ENCODE data around the gene ANXA1.

ANXA1 gene

DNA sequence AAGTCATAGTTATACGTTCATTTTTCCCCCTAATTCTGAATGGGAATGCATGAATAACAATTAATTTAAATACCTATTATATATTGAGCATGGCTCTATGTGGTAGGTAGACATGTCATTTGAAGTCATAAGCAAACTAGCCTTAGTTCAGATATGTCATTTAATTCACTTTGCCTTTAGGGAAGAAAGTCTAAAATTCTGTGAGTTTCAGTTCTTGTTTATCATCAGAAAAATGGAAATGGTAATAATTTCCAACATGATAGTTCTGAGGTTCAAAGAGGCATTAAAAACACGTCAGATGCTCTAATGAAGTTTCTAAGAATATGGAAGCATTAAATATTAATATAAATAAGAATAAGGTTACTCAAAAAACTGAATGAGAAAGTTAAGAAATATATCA, 13.1 kb upstream of the ANXA1 start:
- no peak for DNase-seq (ENCODE audit: low read depth)

DNA sequence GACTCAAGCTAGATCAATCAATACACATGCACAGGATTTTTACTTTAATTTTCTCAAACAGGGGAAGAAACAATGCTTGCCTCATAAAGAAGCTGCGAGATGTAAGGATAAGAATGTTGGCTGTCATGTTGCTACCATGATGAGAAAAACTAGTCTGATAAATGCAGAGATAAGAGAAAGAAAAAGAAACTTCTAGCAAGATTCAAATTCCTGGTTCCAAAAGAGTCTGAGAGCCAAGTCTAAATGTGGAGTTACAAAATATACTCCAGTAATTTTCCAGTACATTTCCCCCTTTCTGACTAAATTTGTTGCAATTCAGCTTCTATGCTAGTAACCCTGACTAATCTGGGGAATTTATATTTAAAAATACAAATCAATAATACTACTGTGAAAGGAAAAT, 10.4 kb upstream of the ANXA1 start:
- no peak for DNase-seq (ENCODE audit: low read depth)

DNA sequence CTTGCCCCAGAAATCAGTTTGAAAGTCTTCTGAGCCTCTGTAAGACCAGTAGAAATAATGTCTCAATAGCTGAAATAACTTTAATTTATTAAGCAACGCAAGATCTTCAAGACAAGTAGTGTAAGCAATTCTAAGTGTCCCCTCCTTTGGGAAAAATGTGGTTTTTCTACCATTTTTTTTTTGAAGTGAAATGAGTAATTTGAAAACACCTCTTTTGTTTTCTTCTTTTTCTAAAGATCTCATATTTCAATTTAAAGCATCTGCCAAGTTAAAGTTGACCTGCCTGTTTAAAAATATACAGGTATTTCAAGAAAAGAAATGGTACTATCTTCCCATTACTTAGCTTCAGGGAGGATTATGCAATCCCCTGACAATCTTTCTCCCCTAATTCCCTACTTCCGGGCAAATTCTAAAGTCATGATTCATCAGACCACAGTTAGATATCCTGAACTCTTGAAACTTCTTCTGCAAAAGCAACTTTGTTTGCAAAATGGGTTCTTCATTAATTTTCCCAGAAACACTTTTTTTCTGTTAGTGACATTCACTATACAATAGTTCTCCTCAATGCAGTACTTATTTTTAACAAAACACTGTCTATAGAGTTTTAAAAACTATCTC, 7.8 kb upstream of the ANXA1 start:
- DNase-seq (ENCODE audit: low read depth) = no peak

DNA sequence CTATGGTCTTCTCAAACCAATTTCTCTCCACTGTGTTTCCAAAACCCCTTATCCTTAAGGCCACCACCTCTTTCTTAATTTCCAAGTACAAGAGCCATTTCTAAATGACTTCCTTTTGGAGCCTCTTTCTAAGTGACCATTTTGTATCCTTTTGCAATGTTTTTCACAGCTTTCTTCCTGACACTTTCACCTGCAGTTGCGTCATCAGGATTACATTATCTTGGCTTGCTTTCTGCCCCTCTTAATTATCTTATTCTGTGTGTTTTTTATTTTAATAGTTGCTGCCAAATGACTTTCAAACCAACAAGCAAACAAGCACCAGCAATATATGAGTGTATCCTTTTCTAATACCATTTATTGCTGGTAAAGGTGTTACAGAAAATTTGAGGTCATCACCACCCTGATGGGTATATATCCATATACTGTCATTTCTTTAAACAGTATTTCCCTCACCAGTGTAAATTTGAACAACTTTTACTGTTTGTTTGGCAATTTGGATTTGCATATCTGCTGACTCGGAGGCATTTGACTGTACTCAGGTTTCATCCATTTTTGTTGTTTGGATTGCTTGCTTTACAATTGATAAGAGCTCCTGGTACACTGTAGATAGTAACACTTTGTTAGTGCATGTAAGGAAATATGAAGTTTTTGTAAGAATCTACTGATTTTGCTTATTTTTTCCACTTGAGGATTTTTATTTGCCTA, 5.4 kb upstream of the ANXA1 start:
- no peak for DNase-seq (ENCODE audit: low read depth)

DNA sequence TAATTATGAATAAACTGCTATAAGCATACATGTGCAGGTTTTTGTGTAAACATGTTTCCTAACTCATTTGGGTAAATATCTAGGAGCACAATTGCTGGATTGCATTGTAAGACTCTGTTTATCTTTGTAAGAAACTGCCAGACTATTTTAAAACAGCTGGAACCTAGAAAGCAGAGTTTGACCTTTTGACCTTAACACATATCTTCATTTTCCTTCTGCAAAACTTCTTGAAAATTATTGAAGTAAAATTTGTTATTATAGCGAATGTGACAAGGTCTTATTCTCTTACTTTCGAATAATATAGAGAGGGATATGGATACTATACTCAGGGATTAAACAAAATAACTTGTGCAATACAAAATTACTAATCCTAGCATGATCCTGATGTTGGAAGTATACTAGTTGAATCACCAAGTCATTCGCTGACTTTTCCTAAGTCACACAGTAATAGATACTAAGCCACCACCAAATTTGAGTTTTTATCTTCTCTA, 3.2 kb upstream of the ANXA1 start:
- no peak for DNase-seq (ENCODE audit: low read depth)

DNA sequence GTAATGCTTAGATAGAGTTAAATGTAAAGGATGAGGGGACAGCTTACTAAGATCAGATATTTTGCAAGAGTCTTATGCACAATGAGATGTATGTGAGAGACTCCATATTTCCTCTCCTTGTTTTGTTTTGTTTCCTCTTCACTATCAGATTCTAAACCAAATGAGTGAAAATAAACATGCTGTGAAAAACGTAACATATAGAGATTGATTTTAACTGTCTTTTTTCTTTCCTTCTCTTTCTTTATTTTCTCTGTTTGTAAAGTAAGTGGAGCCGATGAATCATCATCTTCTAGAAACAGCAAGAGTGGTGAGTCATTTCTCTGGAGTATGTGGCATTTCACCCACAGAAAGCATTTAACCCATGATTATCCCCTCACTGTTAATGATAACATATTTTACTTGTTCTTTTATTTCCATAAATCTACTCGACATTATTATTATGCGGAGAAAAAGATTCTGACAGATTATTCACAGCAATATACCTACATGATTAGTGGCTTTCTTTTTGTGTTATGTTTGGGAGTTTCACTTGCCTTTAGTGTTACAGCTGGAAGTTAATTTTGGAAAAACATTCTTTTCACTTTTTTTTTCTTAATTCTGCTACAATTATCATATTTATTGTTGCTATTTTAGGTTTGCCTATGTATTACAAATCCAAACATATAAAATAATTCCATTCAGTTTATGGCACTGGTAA, 2.1 kb upstream of the ANXA1 start:
- no peak for DNase-seq (ENCODE audit: low read depth)

DNA sequence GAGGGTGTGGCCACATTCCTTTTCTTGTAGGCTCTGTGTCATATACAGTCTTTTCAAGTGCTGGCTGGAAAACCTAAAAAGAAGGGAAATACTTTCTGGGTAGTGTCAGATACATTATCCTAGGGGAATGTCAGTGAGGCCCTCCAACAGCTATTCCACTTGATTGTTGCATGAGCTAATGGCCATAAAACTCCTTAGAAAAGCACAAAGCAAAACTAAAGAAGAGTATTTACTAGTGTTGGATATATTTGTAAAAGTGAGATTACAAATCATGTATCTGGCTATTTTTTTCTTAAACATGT, 829 bp downstream of the ANXA1 start:
- DNase-seq (ENCODE audit: low read depth) = no peak

DNA sequence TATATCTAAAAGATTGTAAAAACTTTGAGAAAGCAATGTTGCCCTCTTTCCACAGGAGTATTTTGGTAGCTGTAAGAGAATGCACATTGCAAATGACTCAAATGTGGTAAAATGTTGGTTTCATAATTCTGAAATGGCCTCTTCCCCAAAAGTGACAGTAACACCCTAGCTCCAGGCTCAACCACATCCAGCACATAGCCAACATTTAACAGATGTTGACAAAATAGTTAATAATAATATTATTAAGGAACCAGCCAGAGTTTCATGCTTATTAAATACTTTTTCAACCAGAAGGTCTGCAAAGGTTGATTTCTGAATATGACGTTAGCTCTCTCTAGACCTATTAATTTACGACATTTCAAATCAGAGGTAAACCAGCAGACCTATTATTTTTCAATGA, 1.3 kb downstream of the ANXA1 start:
- no peak for DNase-seq (ENCODE audit: low read depth)

DNA sequence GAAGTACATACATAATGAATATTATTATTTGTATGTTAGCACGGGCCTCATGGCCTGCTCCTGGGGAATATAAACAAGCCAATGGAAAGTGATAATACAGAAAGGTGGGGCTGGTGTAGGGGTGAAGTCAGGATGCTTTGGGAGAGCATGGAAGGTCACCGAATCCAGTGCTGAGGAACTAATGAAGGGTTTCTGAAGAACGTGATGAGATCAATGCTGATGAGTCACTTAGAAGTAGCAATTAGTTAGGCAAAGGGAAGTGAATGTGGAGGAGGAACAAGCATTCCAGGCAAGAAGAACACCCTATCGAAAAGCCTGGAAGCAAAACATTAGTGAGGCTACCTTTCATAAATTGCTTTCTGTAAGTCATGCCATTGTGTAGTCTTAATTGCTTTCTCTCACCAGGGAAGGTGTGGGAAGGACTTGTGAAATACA, 2.1 kb downstream of the ANXA1 start:
- DNase-seq (ENCODE audit: low read depth) = no peak

DNA sequence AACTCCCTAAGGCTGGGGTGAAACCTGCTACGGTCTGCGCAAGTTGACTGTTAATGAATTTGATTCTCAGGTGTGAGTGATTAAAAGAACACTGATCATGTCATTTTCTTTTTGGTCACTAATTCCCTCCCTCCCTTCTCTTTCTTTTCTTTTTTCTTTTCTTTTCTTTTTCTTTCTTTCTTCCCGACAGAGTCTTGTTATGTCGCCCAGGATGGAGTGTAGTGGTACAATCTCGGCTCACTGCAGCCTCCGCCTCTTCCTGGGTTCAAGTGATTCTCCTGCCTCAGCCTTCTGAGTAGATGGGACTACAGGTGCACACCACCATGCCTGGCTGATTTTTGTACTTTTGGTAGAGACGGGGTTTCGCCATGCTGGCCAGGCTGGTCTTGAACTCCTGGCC, 2.6 kb downstream of the ANXA1 start:
- DNase-seq (ENCODE audit: low read depth) = no peak

DNA sequence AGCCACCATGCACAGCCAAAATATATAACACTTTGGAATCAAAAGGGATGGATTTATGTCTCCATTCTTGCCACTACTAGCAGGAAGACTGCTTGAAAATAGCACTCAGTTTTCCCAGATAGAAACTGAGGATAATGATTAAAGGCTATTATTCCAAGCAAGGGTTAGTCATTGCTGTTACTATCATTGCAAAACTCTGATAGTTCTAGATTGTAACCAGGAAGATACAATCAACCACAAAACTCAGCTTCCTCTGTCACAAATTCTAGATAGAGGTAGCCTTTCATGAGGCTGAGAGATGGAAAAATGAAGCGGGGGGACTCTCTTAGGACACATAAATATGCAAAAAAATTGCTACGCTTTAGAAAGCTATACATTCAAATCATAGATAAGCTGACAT, 3.1 kb downstream of the ANXA1 start:
- DNase-seq (ENCODE audit: low read depth) = no peak

DNA sequence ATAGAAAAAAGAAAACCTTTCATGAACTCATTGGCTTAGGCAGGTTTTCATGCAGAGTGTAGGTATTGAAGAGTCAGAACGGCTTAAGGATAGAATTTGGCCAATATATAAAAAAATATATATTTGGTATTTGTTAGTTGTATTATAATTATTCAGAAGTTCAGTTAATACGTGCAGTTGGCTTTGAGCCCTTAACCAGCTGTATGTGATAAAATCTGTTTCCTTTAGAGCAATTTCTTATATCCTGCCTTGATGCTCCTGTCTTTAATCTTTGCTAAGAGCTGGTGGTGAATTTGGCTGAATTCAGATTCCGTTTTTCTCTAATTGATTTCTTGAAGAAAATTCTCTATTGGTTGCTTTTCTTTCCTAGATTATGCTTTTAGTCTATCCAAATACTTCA, 3.7 kb downstream of the ANXA1 start:
- DNase-seq (ENCODE audit: low read depth) = no peak

DNA sequence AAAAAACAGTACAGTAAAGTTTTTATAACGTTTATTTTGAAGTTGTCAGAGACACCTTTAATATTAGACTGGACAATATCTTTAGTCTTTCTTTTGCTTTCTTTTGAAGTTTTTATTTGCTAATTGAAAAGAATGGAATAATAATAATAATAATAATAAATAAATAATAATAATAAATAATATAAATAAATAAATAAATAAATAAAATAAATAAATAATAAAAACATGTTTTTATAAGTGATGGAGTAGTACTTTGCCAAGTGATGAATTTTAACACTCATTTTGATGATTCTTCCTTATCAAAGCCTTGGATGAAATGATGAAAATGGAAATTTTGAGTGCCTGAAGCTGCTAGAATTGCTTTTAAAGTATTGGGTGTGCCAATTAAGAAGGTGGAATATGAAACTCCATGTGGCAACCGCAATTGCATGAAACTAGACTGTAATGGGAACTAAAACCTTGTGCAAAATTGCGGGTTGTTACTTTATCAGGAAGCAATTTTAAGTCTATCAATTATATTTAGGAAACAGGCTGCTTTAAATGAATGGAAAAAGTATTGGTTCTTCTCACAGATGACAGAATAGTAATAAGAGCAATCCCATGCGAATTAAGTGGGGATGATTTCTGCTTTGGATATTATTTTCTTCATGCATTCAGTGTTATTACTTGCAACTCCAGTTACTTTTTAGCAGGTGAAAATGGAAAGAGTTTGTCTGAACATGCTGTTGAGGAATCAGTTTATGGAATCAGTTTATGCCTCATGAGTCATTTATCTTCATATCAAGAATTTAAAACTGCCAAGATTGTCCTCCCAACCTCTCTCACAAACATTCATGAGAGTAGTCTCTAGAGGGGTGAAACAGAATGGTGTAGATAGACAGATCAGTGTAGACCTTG, 4.6 kb downstream of the ANXA1 start:
- no peak for DNase-seq (ENCODE audit: low read depth)

DNA sequence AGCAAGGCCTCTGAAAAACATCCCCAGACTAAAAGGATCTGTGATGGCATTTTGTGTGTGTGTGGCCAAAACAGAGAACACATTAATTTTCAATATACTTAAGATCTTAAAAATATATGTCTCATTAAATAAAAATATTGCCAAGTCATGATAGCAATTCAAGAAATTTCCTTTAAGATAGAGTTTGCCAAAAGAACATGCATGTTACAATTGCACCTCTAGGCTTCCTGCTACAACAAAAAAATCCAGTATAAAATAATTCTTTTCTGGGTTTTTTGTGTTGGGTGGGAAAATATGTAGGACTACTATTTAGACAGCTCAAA, 5.2 kb downstream of the ANXA1 start:
- DNase-seq (ENCODE audit: low read depth) = no peak

DNA sequence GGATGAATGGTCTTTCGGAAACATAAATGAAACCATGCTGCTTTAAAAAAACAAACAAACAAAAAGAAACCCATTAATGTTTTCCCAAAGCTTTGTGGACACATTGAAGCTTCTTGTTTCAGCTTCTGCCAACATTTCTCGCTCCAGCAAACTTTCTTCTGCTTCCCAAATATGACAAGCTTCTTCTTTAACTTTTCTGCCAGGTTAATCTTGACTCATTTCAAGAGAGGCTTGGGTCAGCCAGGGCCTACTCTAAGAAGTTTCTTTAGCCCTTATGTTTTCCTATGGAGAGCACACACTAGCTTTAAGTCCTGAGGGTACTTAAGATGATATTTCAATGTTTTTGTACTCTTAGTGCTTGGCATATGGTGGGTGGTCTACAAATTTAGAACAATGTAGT, 6.1 kb downstream of the ANXA1 start:
- DNase-seq (ENCODE audit: low read depth) = no peak

DNA sequence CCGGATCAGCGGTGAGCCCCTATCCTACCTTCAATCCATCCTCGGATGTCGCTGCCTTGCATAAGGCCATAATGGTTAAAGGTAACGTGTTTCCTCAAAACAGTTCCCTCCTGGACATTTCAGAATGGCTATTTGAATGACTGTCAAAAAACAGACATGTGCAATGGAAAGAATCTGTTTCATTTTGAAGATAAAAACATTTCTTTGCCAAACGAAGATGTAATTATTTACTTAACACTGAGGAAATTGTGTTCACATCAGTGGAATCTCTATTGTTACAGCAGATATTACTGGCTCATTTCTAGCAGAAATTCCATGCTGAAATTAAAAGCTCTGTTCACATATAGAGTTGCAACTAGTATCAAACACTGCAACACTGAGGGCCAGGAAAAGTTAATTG, 7.1 kb downstream of the ANXA1 start:
- no peak for DNase-seq (ENCODE audit: low read depth)

DNA sequence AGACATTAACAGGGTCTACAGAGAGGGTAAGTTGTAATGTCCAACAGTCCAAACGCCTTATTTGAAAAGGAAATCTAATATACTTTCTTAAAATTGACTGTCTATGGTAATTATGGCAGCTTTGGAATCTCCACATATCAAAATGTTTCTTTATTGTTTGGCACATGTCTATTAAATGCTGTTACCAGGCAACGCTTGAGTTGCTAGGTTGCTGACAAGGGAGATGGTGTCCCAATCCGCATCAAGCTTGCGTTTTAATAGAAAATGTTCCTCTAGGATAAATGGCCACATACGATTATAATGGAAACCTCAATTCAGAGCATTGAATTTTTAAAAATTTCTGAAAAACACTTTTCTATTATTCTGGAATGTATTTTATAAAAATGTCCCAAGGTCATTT, 9.2 kb downstream of the ANXA1 start:
- no peak for DNase-seq (ENCODE audit: low read depth)

DNA sequence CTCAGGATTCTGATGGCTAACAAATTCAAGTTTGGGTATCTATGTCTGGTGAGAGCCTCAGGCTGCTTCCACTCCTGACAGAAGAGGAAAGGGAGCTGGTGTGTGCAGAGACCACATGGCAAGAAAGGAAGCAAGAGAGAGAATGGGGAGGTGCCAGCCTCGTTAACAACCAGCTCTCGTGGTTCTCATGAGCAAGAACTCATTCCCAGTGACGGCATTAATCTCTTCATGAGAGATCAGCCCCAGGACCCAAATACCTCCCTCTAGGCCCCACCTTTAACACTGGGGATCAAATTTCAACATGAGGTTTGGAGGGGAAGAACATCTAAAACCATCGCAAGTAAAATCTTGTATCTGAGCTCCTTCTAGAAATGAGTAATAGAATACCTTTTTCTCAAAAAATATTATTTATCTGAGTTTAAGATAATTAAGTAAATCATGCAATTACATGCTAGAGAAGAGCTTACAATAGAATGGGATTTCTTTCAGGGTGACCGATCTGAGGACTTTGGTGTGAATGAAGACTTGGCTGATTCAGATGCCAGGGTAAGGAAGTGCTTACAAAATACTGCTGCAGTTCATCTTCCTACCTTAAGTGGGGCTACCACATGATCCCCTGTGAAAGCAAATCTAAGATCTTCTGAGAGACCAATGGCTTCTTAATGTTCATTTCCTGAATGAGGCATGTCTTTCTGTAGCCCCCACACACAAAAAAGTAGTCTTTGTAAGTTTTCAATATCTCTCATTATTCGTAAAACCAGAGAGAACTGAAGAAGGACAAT, 11.5 kb downstream of the ANXA1 start:
- DNase-seq (ENCODE audit: low read depth) = no peak

DNA sequence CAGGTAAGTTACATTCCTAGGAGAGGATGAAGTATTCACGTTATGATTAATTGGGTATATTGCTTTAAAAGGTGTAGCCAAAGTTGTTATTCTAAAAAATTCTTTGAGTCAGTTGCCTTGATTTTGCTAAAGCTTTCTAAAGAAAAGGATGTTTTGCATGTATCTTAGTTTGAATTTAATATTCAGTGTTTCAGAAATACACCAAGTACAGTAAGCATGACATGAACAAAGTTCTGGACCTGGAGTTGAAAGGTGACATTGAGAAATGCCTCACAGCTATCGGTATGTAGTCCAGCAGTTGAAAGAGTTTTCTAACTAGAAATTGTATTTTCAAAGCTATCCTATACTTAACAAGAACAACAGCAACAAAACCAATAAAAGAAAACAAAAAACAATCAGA, 14.2 kb downstream of the ANXA1 start:
- no peak for DNase-seq (ENCODE audit: low read depth)

DNA sequence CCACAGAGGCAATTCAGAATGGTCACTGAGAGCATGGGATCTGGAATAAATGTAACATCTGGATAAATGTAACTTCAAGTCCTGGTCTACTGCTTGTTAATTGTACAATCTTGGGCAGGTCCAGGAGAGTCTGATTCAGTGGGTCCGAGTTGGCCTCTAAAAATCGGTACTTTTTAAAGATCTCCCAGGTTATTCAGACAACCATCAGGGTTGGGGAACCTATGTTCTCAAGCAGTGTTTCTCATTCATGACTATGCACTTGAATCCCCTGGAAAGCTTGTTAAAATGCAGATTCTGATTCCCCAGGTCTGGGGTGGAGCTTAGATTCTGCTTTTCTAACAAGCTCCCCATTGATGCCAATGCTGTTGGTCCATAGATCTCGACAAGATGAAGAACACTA, 14.8 kb downstream of the ANXA1 start:
- DNase-seq (ENCODE audit: low read depth) = no peak

DNA sequence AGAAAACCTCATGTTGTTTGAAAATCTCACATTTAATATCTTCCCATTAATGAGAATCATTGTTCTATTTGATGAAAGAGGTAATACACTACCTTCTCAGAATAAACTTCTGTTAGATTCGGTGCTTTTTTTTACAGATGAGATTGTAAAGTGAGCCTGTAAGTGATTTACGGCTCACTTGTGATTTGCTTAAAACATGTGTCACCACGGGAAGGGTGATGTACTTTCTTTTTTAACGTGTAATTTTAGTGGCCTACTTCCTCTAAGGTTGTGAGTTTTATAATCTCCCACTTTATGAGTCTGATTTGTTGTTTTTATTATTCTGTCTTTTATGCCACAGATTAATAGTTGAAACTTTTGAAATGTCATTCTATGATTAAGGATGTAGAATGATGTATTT, 15.9 kb downstream of the ANXA1 start:
- DNase-seq (ENCODE audit: low read depth) = no peak

All from CMK (cell line).